Measurements from ENCODE around the gene FADS1. TPM values are rescaled to one million over a fixed set of nuclear protein-coding genes. Genes with fewer than 3 reads are reported as not detected.

The FADS1 gene
- total RNA-seq, 1 donor from 2014 or later = 47.1 TPM

- Histone ChIP-seq H3K36me3 (no peaks in the 10 kb centered on the region), H3K27me3 (no peaks in the 10 kb centered on the region), H3K9me3 (no peaks in the 10 kb centered on the region), H3K4me3 (no peak overlapping the region), H3K27ac (no peak overlapping the region), H3K4me1 (no peaks in the 10 kb centered on the region)
- TF ChIP-seq, protein P1, sequence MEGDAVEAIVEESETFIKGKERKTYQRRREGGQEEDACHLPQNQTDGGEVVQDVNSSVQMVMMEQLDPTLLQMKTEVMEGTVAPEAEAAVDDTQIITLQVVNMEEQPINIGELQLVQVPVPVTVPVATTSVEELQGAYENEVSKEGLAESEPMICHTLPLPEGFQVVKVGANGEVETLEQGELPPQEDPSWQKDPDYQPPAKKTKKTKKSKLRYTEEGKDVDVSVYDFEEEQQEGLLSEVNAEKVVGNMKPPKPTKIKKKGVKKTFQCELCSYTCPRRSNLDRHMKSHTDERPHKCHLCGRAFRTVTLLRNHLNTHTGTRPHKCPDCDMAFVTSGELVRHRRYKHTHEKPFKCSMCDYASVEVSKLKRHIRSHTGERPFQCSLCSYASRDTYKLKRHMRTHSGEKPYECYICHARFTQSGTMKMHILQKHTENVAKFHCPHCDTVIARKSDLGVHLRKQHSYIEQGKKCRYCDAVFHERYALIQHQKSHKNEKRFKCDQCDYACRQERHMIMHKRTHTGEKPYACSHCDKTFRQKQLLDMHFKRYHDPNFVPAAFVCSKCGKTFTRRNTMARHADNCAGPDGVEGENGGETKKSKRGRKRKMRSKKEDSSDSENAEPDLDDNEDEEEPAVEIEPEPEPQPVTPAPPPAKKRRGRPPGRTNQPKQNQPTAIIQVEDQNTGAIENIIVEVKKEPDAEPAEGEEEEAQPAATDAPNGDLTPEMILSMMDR (IDR thresholded peaks at IDR 0.05) = no peak
- intact Hi-C loops (cut with DNase I) = no loop called here
- no peak for DNase-seq (ENCODE audit: low spot score in 2 of 2)
Measured at GRCh38 chr11:61762223-61762615, 54.6 kb downstream of the FADS1 start.

- H3K4me3 ChIP-seq = no peak overlapping the region
- no peaks in the 10 kb centered on the region for H3K27me3 ChIP-seq
- H3K9me3 ChIP-seq = no peaks in the 10 kb centered on the region
- no peak overlapping the region for H3K27ac ChIP-seq
- H3K36me3 ChIP-seq = no peaks in the 10 kb centered on the region
- TF ChIP-seq, protein P1 (IDR thresholded peaks at IDR 0.05) = no peak
- H3K4me1 ChIP-seq = no peaks in the 10 kb centered on the region
- intact Hi-C loops (cut with DNase I) = no loop called here
- DNase-seq (ENCODE audit: low spot score in 2 of 2) = no peak
Measured at GRCh38 chr11:61761440-61762222, 55.2 kb downstream of the FADS1 start.

GRCh38 chr11:61760946-61761345 lies 55.9 kb downstream of the FADS1 start:
- Histone ChIP-seq H3K9me3 (no peaks in the 10 kb centered on the region), H3K27ac (no peak overlapping the region), H3K36me3 (no peaks in the 10 kb centered on the region), H3K4me1 (no peaks in the 10 kb centered on the region), H3K27me3 (no peaks in the 10 kb centered on the region), H3K4me3 (no peak overlapping the region)
- intact Hi-C loops (cut with DNase I) = no loop called here
- DNase-seq (ENCODE audit: low spot score in 2 of 2) = no peak
- TF ChIP-seq, protein P1 (IDR thresholded peaks at IDR 0.05) = no peak

DNA sequence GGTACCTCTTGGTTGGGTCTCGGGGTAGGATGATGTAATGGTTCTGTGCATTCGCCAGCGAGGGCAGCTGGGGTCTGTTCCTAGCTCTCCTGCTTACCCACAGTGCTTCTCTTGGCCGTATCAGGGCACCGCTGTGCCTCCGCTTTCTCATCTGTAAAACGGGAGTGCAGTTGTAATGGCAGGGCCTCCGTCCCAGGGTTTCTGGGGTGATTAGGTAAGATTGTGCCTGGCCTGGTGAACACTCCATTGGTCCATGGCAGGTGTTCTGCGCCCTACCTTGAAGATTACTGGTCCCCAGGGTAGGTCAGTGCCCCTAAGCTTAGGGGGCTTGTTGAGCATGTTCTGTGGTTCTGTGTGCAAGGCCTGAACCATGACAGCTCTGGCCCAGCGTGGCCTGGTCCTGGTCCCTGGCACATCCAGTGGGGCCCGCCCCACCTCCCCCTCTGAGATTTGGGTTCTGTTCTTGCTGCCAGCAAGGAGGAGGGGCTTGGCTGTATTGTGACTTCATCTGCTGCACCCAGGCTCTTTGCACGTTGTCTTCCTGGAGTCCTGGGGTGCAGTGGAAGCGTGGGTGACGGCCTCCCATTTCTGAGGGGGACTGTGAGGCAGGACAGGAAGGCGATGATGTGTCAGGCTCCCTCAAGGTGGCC lies 59.5 kb downstream of the FADS1 start:
- Histone ChIP-seq H3K9me3 (no peaks in the 10 kb centered on the region), H3K27me3 (no peaks in the 10 kb centered on the region), H3K27ac (no peak overlapping the region), H3K36me3 (no peaks in the 10 kb centered on the region), H3K4me1 (peaks cover 3 to 4% of the 10 kb centered on the region in 2 donors), H3K4me3 (no peak overlapping the region)
- intact Hi-C loops (cut with DNase I) = no loop called here
- no peak for DNase-seq (ENCODE audit: low spot score in 2 of 2)
- TF ChIP-seq, protein P1 (IDR thresholded peaks at IDR 0.05) = no peak

- Histone ChIP-seq H3K27ac (no peak overlapping the region), H3K9me3 (no peaks in the 10 kb centered on the region), H3K4me1 (peaks cover 3 to 8% of the 10 kb centered on the region in 2 donors), H3K36me3 (no peaks in the 10 kb centered on the region), H3K27me3 (no peaks in the 10 kb centered on the region), H3K4me3 (no peak overlapping the region)
- DNase-seq (ENCODE audit: low spot score in 2 of 2) = no peak
- intact Hi-C loops (cut with DNase I) = no loop called here
- TF ChIP-seq, protein P1 (IDR thresholded peaks at IDR 0.05) = no peak
Measured at GRCh38 chr11:61756452-61757212, 60.2 kb downstream of the FADS1 start.
